ENCODE data around the gene TRABD. TPM values are rescaled to one million over a fixed set of nuclear protein-coding genes. Genes with fewer than 3 reads are reported as not detected.
A peak's percentile ranks its signal among the peaks of the same experiment; 100 is the strongest.

TRABD gene
- total RNA-seq, 1 donor from 2014 or later = 33.1 TPM

GRCh38 chr22:50213263-50213662 is 27.6 kb downstream of the TRABD start:
- no peak overlapping the region for H3K27ac Mint-ChIP-seq (ENCODE audit: unreplicated experiment)
- H3K9me3 Mint-ChIP-seq (ENCODE audit: unreplicated experiment) = no peaks in the 10 kb centered on the region
- H3K4me1 Mint-ChIP-seq (ENCODE audit: unreplicated experiment) = no peaks in the 10 kb centered on the region
- H3K36me3 Mint-ChIP-seq (ENCODE audit: low read depth, unreplicated experiment) = peaks cover 37% of the 10 kb centered on the region
- peak overlapping the region; percentile 63 for H3K4me3 Mint-ChIP-seq (ENCODE audit: unreplicated experiment)
- TF ChIP-seq CTCF (IDR thresholded peaks at IDR 0.05; ENCODE audit: unreplicated experiment) = no peak
- H3K27me3 Mint-ChIP-seq (ENCODE audit: unreplicated experiment) = peaks cover 12% of the 10 kb centered on the region
- DNase-seq (ENCODE audit: low spot score) = no peak

DNA sequence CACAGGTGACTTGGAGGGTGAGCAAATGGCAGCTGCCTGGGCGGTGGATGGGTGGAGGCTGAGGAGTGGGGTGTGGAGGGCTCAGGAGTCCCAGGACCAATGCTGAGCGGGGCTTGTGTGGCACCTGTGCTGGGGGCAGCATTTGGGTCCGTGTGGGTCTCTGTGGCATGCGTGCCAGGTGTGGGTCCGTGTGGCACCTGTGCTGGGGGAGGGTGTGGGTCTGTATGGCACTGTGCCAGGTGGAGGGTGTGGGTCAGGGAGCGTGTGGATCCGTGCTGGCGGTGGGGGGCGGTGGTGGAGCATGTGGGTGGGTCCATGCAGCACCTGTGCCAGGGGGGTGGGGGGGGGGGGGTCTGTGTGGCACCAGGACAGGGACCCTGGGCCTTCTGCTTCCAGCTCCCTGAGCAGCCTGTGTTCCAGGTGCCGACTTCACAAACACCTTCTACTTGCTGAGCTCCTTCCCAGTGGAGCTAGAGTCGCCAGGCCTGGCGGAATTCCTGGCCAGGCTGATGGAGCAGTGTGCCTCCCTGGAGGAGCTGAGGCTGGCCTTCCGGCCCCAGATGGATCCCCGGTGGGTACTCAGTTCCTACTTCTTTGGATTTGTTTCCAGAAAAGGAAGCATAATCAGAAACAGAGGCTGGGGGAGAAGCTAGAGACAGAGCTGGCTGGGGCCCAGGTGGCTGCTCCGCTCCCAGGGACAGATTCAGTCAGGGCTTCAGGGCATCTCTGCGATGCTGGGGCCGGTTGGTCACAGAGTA is 29.8 kb downstream of the TRABD start:
- H3K4me1 Mint-ChIP-seq (ENCODE audit: unreplicated experiment) = no peaks in the 10 kb centered on the region
- H3K36me3 Mint-ChIP-seq (ENCODE audit: low read depth, unreplicated experiment) = peaks cover 33% of the 10 kb centered on the region
- no peaks in the 10 kb centered on the region for H3K9me3 Mint-ChIP-seq (ENCODE audit: unreplicated experiment)
- DNase-seq (ENCODE audit: low spot score) = no peak
- H3K27ac Mint-ChIP-seq (ENCODE audit: unreplicated experiment) = no peak overlapping the region
- TF ChIP-seq CTCF (IDR thresholded peaks at IDR 0.05; ENCODE audit: unreplicated experiment) = no peak
- H3K27me3 Mint-ChIP-seq (ENCODE audit: unreplicated experiment) = peaks cover 11% of the 10 kb centered on the region
- H3K4me3 Mint-ChIP-seq (ENCODE audit: unreplicated experiment) = no peak overlapping the region

GRCh38 chr22:50216055-50216683 is 30.5 kb downstream of the TRABD start:
- H3K27ac Mint-ChIP-seq (ENCODE audit: unreplicated experiment) = no peak overlapping the region
- H3K27me3 Mint-ChIP-seq (ENCODE audit: unreplicated experiment) = peaks cover 11% of the 10 kb centered on the region
- TF ChIP-seq CTCF (IDR thresholded peaks at IDR 0.05; ENCODE audit: unreplicated experiment) = no peak
- no peak overlapping the region for H3K4me3 Mint-ChIP-seq (ENCODE audit: unreplicated experiment)
- H3K9me3 Mint-ChIP-seq (ENCODE audit: unreplicated experiment) = no peaks in the 10 kb centered on the region
- DNase-seq (ENCODE audit: low spot score) = no peak
- H3K4me1 Mint-ChIP-seq (ENCODE audit: unreplicated experiment) = no peaks in the 10 kb centered on the region
- H3K36me3 Mint-ChIP-seq (ENCODE audit: low read depth, unreplicated experiment) = peaks cover 32% of the 10 kb centered on the region

DNA sequence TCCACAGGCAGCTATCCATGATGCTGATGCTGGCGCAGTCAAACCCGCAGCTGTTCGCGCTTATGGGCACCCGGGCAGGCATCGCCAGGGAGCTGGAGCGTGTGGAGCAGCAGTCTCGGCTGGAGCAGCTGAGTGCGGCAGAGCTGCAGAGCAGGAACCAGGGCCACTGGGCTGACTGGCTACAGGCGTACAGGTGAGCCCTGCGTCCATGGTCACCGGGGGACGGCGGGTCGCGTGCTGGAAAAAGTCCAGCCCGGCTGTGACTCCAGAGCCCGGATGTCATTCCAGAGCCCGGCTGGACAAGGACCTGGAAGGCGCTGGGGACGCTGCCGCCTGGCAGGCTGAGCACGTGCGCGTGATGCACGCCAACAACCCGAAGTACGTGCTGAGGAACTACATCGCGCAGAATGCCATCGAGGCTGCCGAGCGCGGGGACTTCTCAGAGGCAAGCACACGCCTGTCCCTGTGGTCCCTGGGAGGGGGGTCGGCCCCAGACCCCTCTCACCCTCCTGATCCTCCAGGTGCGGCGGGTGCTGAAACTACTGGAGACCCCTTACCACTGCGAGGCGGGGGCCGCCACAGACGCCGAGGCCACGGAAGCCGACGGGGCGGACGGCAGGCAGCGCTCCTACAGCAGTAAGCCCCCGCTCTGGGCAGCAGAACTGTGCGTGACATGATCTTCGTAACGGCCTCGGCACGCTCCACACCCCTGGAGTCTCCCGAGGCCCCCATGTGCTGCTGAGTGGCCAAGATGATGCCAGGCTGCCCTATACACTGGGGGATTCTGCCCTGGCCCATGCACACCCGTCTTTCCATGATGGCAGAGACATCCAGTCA is 31.2 kb downstream of the TRABD start:
- no peaks in the 10 kb centered on the region for H3K9me3 Mint-ChIP-seq (ENCODE audit: unreplicated experiment)
- no peak overlapping the region for H3K27ac Mint-ChIP-seq (ENCODE audit: unreplicated experiment)
- H3K27me3 Mint-ChIP-seq (ENCODE audit: unreplicated experiment) = peaks cover 8% of the 10 kb centered on the region
- TF ChIP-seq CTCF (IDR thresholded peaks at IDR 0.05; ENCODE audit: unreplicated experiment) = no peak
- H3K36me3 Mint-ChIP-seq (ENCODE audit: low read depth, unreplicated experiment) = peaks cover 29% of the 10 kb centered on the region
- H3K4me3 Mint-ChIP-seq (ENCODE audit: unreplicated experiment) = no peak overlapping the region
- DNase-seq (ENCODE audit: low spot score) = no peak
- no peaks in the 10 kb centered on the region for H3K4me1 Mint-ChIP-seq (ENCODE audit: unreplicated experiment)

Measured in endothelial cell (in vitro differentiated cells).